HG02970 (cell line): ENCODE data around the gene COQ7.

Experiments
- ATAC-seq: cut with Tn5 transposase; IDR thresholded peaks from one replicate; pipeline ENCODE4 v1.9.1; 2021; ENCODE audit warnings: mild to moderate bottlenecking, moderate library complexity, moderate number of reproducible peaks; ENCODE audit not compliant: unreplicated experiment, low FRiP score

The COQ7 gene

GRCh38 chr16:19110537-19111360 lies 43.3 kb downstream of the COQ7 start:
- no peak for ATAC-seq

- ATAC-seq = no peak
Observed at GRCh38 chr16:19112099-19112407, 44.6 kb downstream of the COQ7 start.

- no peak for ATAC-seq
Observed at GRCh38 chr16:19113577-19114358, 46.4 kb downstream of the COQ7 start, which contains the start of gene ITPRIPL2. Gene ITPRIPL2 (plus strand): TSS chr16:19113964. CDS start chr16:19114462, 498 bp downstream.

GRCh38 chr16:19114359-19115147 lies 47.1 kb downstream of the COQ7 start:
- ATAC-seq = no peak

- ATAC-seq = no peak
Observed at GRCh38 chr16:19115148-19116021, 48.0 kb downstream of the COQ7 start.

- no peak for ATAC-seq
Observed at GRCh38 chr16:19116711-19117449, 49.5 kb downstream of the COQ7 start.

- no peak for ATAC-seq
Observed at GRCh38 chr16:19118938-19119431, 51.6 kb downstream of the COQ7 start.

- ATAC-seq = no peak
Observed at GRCh38 chr16:19119564-19119963, 52.1 kb downstream of the COQ7 start.

- ATAC-seq = no peak
Observed at GRCh38 chr16:19123535-19124178, 56.2 kb downstream of the COQ7 start.

- ATAC-seq = no peak
Observed at GRCh38 chr16:19126300-19126699, 58.9 kb downstream of the COQ7 start.

GRCh38 chr16:19127205-19127604 lies 59.8 kb downstream of the COQ7 start:
- ATAC-seq = no peak

GRCh38 chr16:19127674-19128131 lies 60.3 kb downstream of the COQ7 start:
- ATAC-seq = no peak

GRCh38 chr16:19128454-19129200 lies 61.2 kb downstream of the COQ7 start:
- ATAC-seq = no peak
